ENCODE results near the gene ITGB1BP1. TPM values are rescaled to one million over a fixed set of nuclear protein-coding genes. Genes with fewer than 3 reads are reported as not detected.

ITGB1BP1 gene
- total RNA-seq, 2 experiments from 2014 or later = 93.9 to 104 TPM

DNA sequence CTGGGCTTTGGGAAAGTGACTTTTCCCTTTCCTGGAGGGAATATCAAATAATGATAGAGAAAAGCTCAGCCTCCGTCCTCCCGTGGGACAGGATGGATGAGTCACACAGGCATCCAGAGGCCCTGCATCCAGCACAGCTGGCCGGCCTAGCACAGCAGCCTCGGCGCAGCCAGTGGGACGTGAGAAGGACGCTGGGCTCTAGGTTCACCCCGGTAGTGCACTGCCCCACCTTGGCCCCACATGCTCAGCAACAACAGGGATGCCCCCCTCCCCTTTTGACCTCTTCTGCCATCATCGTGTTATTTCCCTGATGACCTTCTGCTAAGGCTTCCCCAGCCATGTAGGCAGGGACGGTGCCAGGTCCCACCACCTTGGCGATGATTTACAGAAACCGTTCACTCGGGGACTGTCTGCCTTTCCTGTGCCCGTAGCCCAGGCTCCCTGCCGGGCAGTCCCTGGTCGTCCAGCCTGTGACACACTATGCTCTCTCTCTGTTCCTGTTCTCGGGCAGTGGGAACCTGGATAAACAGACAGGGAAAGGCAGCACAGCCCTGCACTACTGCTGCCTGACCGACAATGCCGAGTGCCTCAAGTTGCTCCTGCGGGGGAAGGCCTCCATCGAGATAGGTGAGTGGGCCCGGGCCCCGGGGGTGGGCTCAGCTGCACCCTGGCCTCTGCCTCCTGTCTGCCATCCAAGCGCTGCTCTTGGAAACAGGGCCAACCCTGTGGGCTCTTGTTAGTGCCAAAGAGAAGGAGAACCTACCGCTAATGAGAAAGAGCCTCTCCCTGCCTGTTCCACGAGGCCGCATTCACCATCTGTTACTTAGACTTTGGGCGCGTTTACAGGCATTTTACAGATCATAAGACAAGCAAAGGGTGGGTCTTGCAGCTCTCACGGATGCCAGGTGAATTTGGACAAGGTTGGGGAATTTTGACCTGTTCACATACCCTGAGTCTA, 44.6 kb downstream of the ITGB1BP1 start:
- POLR2A ChIA-PET = no interaction called here
- no peak for DNase-seq
- Mint-ChIP-seq H3K4me3 (no peak overlapping the region), H3K36me3 (ENCODE audit: low read depth) (no peaks in the 10 kb centered on the region), H3K9me3 (no peaks in the 10 kb centered on the region), H3K4me1 (no peaks in the 10 kb centered on the region), H3K27ac (no peak overlapping the region), H3K27me3 (peaks cover 4% of the 10 kb centered on the region)
- CTCF ChIA-PET = interaction anchor here (0.7 kb wide), 1 partner anchor 76 kb away, joined by 3 read pairs; no protein-coding TSS in a partner anchor

DNA sequence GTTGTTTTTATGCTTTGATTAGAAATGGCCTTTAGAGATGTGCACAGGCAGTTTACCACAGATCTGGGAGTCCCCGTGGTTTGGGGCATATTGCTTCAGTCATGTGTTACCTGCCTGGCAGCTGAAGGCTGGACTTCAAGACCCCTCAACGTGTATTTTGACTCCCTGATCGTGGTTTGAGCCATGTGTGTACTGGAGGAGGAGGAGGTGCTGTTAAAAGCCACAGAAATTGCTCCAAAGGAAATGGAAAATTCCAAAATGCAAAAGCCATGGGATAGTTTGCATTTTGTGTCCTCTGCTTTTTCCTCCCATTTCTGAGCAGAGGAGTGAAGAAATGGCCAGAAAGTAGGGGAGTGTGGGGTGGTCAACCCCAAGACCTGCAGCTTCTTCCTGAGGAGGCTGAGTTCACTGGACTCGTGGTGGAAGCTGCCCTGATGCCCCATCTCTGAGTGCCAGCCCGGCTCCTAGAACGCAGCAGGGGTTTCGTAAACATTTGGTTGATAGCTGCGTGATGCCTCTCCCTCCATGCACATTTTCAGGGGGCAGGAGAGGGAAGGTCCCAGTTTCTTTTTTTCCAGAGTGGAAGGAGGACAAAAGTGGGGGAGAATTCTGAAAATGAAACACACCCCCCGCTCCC, 45.7 kb downstream of the ITGB1BP1 start:
- ChIA-PET POLR2A (no interaction called here), CTCF (interaction anchor here (0.7 kb wide), 1 partner anchor 75 kb away, joined by 3 read pairs; no protein-coding TSS in a partner anchor)
- H3K4me1 Mint-ChIP-seq = no peaks in the 10 kb centered on the region
- peaks cover 4% of the 10 kb centered on the region for H3K27me3 Mint-ChIP-seq
- H3K9me3 Mint-ChIP-seq = no peaks in the 10 kb centered on the region
- H3K27ac Mint-ChIP-seq = no peak overlapping the region
- no peak for DNase-seq
- H3K4me3 Mint-ChIP-seq = no peak overlapping the region
- no peaks in the 10 kb centered on the region for H3K36me3 Mint-ChIP-seq (ENCODE audit: low read depth)

DNA sequence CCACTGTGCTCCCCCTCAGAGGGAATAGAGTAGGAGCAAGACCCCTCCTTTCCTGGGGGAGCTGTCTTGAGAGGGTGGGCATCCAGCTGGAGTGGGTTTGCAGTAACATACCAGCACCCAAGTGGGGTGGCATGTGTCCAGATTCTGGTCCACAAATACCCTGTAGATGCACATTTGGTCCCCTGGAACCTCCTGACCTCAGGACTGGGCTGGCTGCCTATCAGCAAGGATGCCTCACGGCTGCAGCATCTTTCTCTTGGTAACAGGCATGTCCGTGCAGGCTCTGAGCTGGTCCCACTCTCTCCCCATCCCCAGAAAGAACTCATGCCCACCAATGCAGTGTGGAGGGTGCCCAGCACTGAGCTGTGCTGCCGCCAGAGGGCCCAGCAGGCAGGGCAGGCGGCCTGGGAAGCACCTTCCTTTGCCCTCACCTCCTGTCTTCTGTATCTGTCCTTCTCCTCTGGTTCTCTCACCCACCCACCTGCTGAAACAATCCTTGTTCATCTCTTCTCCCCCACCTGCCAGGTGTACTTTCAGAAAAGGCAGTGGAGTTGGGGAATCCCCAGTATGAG, 47.4 kb downstream of the ITGB1BP1 start:
- Mint-ChIP-seq H3K36me3 (ENCODE audit: low read depth) (no peaks in the 10 kb centered on the region), H3K4me3 (no peak overlapping the region), H3K4me1 (no peaks in the 10 kb centered on the region), H3K27ac (no peak overlapping the region), H3K9me3 (no peaks in the 10 kb centered on the region), H3K27me3 (peaks cover 3% of the 10 kb centered on the region)
- DNase-seq = no peak
- ChIA-PET CTCF (interaction anchor here (0.6 to 1.0 kb wide), 2 partner anchors 9 to 383 kb away, joined by 3 to 4 read pairs; no protein-coding TSS in a partner anchor), POLR2A (no interaction called here)

DNA sequence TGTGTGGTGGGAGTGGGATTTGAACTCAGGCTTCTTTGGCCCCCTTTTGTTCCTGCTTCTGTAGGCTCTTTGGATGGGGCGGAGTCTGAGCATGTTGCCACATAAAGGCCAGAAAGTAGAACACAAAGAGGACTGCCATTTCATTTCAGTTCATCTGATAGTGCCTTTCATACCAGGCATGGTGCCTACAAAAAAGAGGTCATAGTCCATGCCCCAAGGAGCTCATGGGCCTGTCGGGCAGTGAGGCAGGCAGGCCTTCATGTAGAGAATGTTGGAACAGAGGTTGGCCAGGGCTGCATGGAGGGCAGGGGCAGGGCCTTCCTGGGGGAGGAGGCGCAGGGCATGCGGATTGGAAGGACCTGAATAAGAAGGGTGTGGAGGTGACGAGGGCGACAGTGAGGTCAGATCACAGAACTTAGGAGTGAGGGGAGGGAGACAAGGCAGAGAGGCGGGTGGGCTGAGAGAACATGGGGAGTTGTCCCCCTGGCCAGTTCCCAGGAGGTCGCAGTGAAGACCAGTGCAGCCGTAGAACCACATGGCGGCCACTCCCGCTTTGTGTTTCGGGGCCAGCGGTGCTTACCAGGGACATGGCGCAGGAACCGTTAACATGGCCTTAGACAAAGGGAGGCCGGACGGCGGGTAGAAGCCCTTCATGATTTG, 49.1 kb downstream of the ITGB1BP1 start:
- H3K4me3 Mint-ChIP-seq = no peak overlapping the region
- H3K9me3 Mint-ChIP-seq = no peaks in the 10 kb centered on the region
- H3K27me3 Mint-ChIP-seq = peaks cover 3% of the 10 kb centered on the region
- no peak overlapping the region for H3K27ac Mint-ChIP-seq
- no peak for DNase-seq
- H3K36me3 Mint-ChIP-seq (ENCODE audit: low read depth) = no peaks in the 10 kb centered on the region
- ChIA-PET POLR2A (no interaction called here), CTCF (interaction anchor here (0.5 kb wide), 1 partner anchor 40 kb away, joined by 3 read pairs; no protein-coding TSS in a partner anchor)
- no peaks in the 10 kb centered on the region for H3K4me1 Mint-ChIP-seq

DNA sequence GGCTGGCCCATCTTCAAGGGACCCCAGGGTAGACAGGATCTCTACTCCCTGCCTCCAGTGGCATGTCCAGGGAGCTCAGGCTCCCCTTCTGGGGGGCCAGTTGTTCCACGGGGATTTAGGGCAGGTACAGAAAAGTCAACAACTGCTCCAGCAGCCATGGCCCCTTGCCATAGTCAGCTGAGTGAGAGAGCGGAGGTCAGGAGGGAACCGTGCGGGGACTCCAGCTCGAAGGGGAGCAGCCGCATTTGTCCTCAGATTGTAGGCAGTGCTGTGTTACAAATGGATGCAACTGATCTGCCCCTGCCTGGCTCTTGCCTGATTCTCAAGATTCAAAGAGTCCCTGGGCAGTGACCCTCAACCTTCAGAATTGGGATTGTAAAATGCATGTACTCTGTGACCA, 49.9 kb downstream of the ITGB1BP1 start:
- POLR2A ChIA-PET = no interaction called here
- Mint-ChIP-seq H3K27ac (no peak overlapping the region), H3K4me1 (no peaks in the 10 kb centered on the region), H3K4me3 (no peak overlapping the region), H3K9me3 (no peaks in the 10 kb centered on the region), H3K27me3 (peaks cover 3% of the 10 kb centered on the region), H3K36me3 (ENCODE audit: low read depth) (no peaks in the 10 kb centered on the region)
- CTCF ChIA-PET = interaction anchor here (0.5 kb wide), 1 partner anchor 39 kb away, joined by 3 read pairs; no protein-coding TSS in a partner anchor
- no peak for DNase-seq

DNA sequence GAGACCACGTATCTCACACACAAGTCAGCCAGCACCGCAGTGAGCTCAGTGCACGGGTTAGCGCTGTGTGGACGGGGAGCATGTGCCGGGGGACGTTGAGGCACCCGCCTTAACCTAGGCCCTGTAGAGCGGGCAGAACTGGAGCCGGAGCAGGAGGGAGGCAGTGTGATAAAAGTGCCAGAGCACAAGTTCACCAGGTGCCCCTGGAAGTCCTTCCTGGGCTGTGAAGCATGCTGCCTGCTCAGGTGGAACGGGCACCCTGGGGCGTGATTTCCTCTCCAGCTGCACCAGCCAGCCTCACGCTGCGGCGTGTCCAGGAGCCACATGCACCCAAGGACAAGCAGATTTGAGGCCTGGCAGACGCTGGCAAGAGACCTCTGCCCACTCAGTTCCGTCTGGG, 50.3 kb downstream of the ITGB1BP1 start:
- Mint-ChIP-seq H3K36me3 (ENCODE audit: low read depth) (no peaks in the 10 kb centered on the region), H3K27me3 (peaks cover 3% of the 10 kb centered on the region), H3K27ac (no peak overlapping the region), H3K4me1 (no peaks in the 10 kb centered on the region), H3K9me3 (no peaks in the 10 kb centered on the region), H3K4me3 (no peak overlapping the region)
- POLR2A ChIA-PET = no interaction called here
- CTCF ChIA-PET = interaction anchor here (0.5 kb wide), 1 partner anchor 1171 kb away, joined by 3 read pairs; no protein-coding TSS in a partner anchor
- DNase-seq = no peak

DNA sequence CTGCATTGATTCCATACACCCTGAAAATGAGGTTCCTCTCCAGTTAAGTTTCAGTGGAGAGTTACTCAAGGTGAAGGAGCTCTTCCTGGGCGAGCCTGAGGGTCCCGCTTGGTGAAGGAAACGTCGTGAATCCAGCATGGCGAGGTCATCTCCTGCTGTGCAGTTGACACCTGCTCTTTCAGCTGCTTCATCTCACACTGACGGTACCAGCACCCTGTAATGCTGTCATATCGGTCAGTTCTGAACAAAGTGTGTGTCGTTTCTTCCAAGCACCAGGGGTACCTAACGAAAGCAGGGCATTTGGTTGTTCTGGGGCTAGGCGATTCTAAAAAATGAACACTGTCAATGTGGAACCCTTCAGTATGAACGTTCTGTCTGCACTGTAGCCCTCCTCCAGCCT, 52.6 kb downstream of the ITGB1BP1 start:
- DNase-seq = no peak
- Mint-ChIP-seq H3K27ac (no peak overlapping the region), H3K4me1 (no peaks in the 10 kb centered on the region), H3K4me3 (no peak overlapping the region), H3K27me3 (no peaks in the 10 kb centered on the region), H3K9me3 (no peaks in the 10 kb centered on the region), H3K36me3 (ENCODE audit: low read depth) (no peaks in the 10 kb centered on the region)
- ChIA-PET CTCF (no interaction called here), POLR2A (no interaction called here)

DNA sequence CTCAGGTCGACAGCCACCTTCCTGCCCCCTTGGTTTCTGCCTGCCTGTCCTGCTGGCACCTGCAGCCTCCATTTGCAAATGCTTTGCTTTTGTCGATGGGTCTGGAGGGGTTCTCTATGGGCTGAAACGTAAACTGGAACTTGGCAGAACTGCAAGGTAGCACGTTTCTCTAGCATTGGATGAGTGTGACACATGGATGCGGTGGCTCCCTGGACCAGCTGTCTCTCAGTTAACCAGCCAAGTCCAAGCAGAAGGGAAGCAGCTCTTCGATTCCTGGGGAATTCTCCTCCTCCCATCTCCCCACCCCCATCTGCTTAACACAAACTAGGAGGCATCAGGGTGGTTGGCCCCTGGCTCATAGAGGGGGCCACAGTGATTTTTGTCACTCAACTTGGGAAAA, 57.3 kb downstream of the ITGB1BP1 start:
- no peak for DNase-seq
- Mint-ChIP-seq H3K4me1 (no peaks in the 10 kb centered on the region), H3K4me3 (no peak overlapping the region), H3K27me3 (peaks cover 9% of the 10 kb centered on the region), H3K27ac (no peak overlapping the region), H3K9me3 (no peaks in the 10 kb centered on the region), H3K36me3 (ENCODE audit: low read depth) (no peaks in the 10 kb centered on the region)
- ChIA-PET POLR2A (no interaction called here), CTCF (interaction anchor here (1.2 kb wide), 1 partner anchor 10 kb away, joined by 3 read pairs; no protein-coding TSS in a partner anchor)

DNA sequence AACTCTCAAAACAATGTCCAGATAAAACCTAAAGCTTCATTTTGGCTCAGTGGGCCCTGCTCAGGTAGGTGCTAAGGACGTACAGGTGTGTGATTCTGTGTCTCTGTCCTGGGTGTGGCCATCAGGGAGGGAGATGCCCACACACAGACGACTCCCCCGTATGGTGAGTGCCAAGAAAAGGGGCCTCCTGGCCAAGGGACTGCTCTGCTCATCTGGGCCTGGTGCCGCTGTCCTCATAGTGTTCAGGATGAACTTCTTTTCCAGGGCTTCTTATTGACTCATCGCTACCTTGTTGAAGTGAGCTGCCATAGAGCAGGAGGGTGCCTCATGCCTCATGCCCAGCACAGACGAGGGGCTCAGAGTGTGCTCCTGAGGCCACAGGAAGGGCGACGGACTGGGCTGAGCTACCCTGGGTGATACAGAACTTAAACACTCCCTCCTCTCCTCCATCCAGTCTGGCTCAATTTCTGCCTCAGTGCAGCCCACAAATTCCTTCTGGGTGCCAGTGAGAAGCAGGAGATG, 57.8 kb downstream of the ITGB1BP1 start:
- Mint-ChIP-seq H3K36me3 (ENCODE audit: low read depth) (no peaks in the 10 kb centered on the region), H3K4me1 (no peaks in the 10 kb centered on the region), H3K4me3 (no peak overlapping the region), H3K27ac (no peak overlapping the region), H3K9me3 (no peaks in the 10 kb centered on the region), H3K27me3 (peaks cover 9% of the 10 kb centered on the region)
- no peak for DNase-seq
- POLR2A ChIA-PET = no interaction called here
- CTCF ChIA-PET = interaction anchor here (0.8 to 1.2 kb wide), 2 partner anchors 9 to 10 kb away, joined by 3 read pairs; no protein-coding TSS in a partner anchor

DNA sequence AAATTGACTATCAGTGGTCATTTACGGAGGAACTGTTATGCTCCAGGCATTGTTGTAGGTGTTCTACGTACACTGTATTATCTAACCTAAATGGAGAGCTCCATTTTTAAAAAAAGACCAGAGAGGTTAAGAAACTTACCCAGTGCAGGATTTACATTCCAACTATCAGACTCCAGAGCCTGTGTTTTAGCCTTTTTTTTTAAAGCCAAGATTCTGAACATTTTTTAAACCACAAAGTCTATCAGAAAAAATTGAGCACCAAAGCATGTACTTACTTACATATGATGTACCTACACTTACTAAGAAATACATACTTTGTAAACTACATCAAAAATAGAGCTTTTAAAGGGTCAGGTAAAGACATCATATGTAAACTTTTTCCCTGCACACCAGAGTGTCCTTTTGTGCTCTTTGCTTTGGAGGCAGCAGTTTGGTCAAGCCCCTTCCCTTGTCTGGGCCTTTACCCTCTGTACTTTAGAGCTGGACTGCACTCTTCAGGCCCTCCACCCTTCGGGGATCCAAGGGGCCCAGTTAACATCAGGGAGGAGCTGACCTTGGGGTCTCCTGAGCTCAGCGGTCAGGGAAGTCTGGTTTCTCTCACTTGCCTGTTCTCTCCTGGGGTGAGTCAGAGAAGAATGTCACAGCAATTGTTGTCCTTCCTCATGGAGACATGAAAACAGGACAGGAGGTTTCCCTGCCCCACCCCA, 58.4 kb downstream of the ITGB1BP1 start:
- DNase-seq = no peak
- H3K27me3 Mint-ChIP-seq = peaks cover 13% of the 10 kb centered on the region
- ChIA-PET CTCF (interaction anchor here (0.7 to 1.6 kb wide), 3 partner anchors 9 to 120 kb away, joined by 3 to 4 read pairs (median 3); no protein-coding TSS in a partner anchor), POLR2A (no interaction called here)
- no peak overlapping the region for H3K27ac Mint-ChIP-seq
- H3K36me3 Mint-ChIP-seq (ENCODE audit: low read depth) = no peaks in the 10 kb centered on the region
- H3K9me3 Mint-ChIP-seq = no peaks in the 10 kb centered on the region
- H3K4me3 Mint-ChIP-seq = no peak overlapping the region
- no peaks in the 10 kb centered on the region for H3K4me1 Mint-ChIP-seq

DNA sequence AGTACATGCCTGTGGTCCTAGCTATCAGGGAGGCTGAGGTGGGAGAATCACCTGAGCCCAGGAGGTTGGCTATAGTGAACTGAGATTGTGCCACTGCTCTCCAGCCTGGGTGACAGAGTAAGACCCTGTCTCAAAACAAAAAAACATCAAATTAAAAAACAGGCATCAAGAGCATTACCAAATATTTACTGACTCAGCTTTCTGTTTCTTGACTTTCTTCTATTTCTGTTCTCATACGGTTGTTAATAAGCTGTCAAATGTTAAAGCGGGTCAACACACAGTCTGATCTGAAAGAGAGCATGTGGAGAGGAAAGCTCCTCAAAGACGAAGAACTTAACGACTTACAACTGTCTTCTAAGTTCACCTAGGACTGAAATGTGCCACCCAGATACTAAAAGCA, 59.0 kb downstream of the ITGB1BP1 start:
- no peak overlapping the region for H3K4me3 Mint-ChIP-seq
- no peak for DNase-seq
- no peaks in the 10 kb centered on the region for H3K4me1 Mint-ChIP-seq
- H3K27me3 Mint-ChIP-seq = peaks cover 15% of the 10 kb centered on the region
- H3K36me3 Mint-ChIP-seq (ENCODE audit: low read depth) = no peaks in the 10 kb centered on the region
- H3K9me3 Mint-ChIP-seq = no peaks in the 10 kb centered on the region
- H3K27ac Mint-ChIP-seq = no peak overlapping the region
- ChIA-PET CTCF (interaction anchor here (0.6 to 1.6 kb wide), 3 partner anchors 10 to 764 kb away, joined by 3 to 5 read pairs (median 4); no protein-coding TSS in a partner anchor), POLR2A (no interaction called here)

DNA sequence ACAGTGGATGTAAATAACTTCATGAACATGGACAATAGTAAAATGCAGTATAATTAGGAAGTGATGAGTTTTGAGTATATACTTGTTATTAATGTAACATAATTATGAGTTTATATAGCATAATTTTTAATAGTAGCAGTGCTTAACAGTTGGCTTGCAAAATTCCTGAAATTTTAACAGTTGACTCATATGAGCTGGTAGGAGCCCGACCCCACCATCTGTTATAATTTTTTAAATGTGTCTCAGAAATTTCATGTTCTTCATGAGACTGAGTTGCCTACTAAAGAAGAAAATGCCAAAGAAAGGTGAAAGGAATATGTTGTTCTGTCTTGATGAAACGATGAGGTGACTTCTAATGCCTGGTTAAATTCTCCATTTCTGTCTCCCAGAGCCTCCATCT, 62.6 kb downstream of the ITGB1BP1 start:
- DNase-seq = no peak
- Mint-ChIP-seq H3K27me3 (peaks cover 33% of the 10 kb centered on the region), H3K4me1 (no peaks in the 10 kb centered on the region), H3K27ac (no peak overlapping the region), H3K36me3 (ENCODE audit: low read depth) (no peaks in the 10 kb centered on the region), H3K9me3 (no peaks in the 10 kb centered on the region), H3K4me3 (no peak overlapping the region)
- ChIA-PET CTCF (interaction anchor here (0.6 kb wide), 1 partner anchor 517 kb away, joined by 3 read pairs; no protein-coding TSS in a partner anchor), POLR2A (no interaction called here)
